Endothelial cell of umbilical vein (primary cell): ENCODE measurements around the gene BRI3BP. TPM values are rescaled to one million over a fixed set of nuclear protein-coding genes. Genes with fewer than 3 reads are reported as not detected.

Source experiments
- BruUV-seq: library from RNA; stranded (reverse); fragments of 400-500 nt; replicated peaks from 2 replicates; lab custom pipeline; 2021; lab: Mats Ljungman, UMichigan
- CTCF ChIA-PET: fragments of 300-600, 350-600 bp; sonication (Branson Sonifier 250); formaldehyde crosslinking; loops from one replicate; lab custom pipeline; 2021; ENCODE audit warnings: antibody characterized with exemption, inconsistent platforms; lab: Charles Lee
- POLR2A ChIA-PET: fragments of 300-600, 350-600 bp; sonication (Branson Sonifier 250); formaldehyde crosslinking; loops from one replicate; lab custom pipeline; 2021; ENCODE audit warnings: antibody characterized with exemption, inconsistent platforms; lab: Charles Lee
- DNase-seq: peaks from one replicate; pipeline ENCODE4 v3.0.0-alpha.2; 2011; ENCODE audit warnings: low read depth, low spot score
- FAIRE-seq: peaks from 2 replicates; lab custom pipeline; 2011; peaks lifted over from hg19 to GRCh38; lab: Jason Lieb, UNC
- H2AFZ ChIP-seq: 2 replicates; pipeline ENCODE4 v1.6.0; 2012; ENCODE audit warnings: low read depth, low read length, control low read depth, inconsistent platforms
- H3K27ac ChIP-seq: 2 replicates; pipeline ENCODE4 v1.5.1; 2011; ENCODE audit warnings: low read depth, mild to moderate bottlenecking, control low read depth, low read length, moderate library complexity; ENCODE audit not compliant: insufficient read depth
- H3K27me3 ChIP-seq, 2 experiments: 2 replicates each; pipeline versions ENCODE4 v1.6.0 to v1.6.1; 2011; ENCODE audit warnings: low read length in 2 of 2, mixed read lengths in 1 of 2; ENCODE audit not compliant: control insufficient read depth in 2 of 2, insufficient read depth in 2 of 2
- H3K36me3 ChIP-seq, 2 experiments: 2 replicates in 1 of 2; 3 replicates in 1 of 2; pipeline ENCODE4 v1.5.1; 2011; ENCODE audit warnings: low read length in 2 of 2, mild to moderate bottlenecking in 1 of 2, moderate library complexity in 1 of 2; ENCODE audit not compliant: control insufficient read depth in 2 of 2, insufficient read depth in 2 of 2; ENCODE audit errors: extremely low read depth in 1 of 2
- H3K4me1 ChIP-seq: 3 replicates; pipeline ENCODE4 v1.5.1; 2011; ENCODE audit warnings: mild to moderate bottlenecking, low read length; ENCODE audit not compliant: control insufficient read depth, insufficient read depth; ENCODE audit errors: extremely low read depth
- H3K4me2 ChIP-seq: 2 replicates; pipeline ENCODE4 v1.6.1; 2011; ENCODE audit warnings: low read length, control low read depth, mixed read lengths; ENCODE audit not compliant: insufficient read depth
- H3K4me3 ChIP-seq, 3 experiments: fragments of 200-600 bp in 1 of 3; sonication (generic), shearing (Covaris generic) in 1 of 3; replicated peaks in 1 of 3; 2 replicates each; pipeline ENCODE4 v1.5.1; 2011 to 2016; ENCODE audit warnings: control low read depth in 3 of 3, low read length in 3 of 3, mild to moderate bottlenecking in 2 of 3, inconsistent platforms in 1 of 3, low read depth in 1 of 3, moderate library complexity in 1 of 3; ENCODE audit not compliant: insufficient read depth in 1 of 3
- H3K79me2 ChIP-seq: 2 replicates; pipeline ENCODE4 v1.6.0; 2012; ENCODE audit warnings: low read length, inconsistent platforms; ENCODE audit not compliant: control insufficient read depth, insufficient read depth
- H3K9ac ChIP-seq: replicated peaks from 2 replicates; pipeline ENCODE3; 2011; ENCODE audit warnings: low read length, control low read depth; ENCODE audit not compliant: insufficient read depth; ENCODE audit errors: extremely low read depth
- H3K9me1 ChIP-seq: replicated peaks from 3 replicates; pipeline ENCODE4 v1.6.0; 2011; ENCODE audit warnings: mild to moderate bottlenecking, low read length; ENCODE audit not compliant: control insufficient read depth, insufficient read depth; ENCODE audit errors: extremely low read depth
- H3K9me3 ChIP-seq: replicated peaks from 2 replicates; pipeline ENCODE4 v1.5.1; 2012; ENCODE audit warnings: low read length, inconsistent platforms; ENCODE audit not compliant: control insufficient read depth, insufficient read depth
- H4K20me1 ChIP-seq: replicated peaks from 2 replicates; pipeline ENCODE3; 2011; ENCODE audit warnings: mild to moderate bottlenecking, low read length; ENCODE audit not compliant: control insufficient read depth, insufficient read depth; ENCODE audit errors: extremely low read depth
- CTCF ChIP-seq, 2 donors: IDR thresholded peaks; 1 replicate in 1 of 2; 2 replicates in 1 of 2; pipeline ENCODE4 v1.5.1; 2011; ENCODE audit warnings: low read length in 2 of 2, mild to moderate bottlenecking in 2 of 2, moderate library complexity in 2 of 2, control low read depth in 1 of 2, inconsistent platforms in 1 of 2, low read depth in 1 of 2; ENCODE audit not compliant: insufficient read depth in 1 of 2; ENCODE audit errors: extremely low read depth in 1 of 2
- EZH2 ChIP-seq: IDR thresholded peaks from 2 replicates; pipeline ENCODE4 v1.6.1; 2012; ENCODE audit warnings: borderline replicate concordance, low read depth, mild to moderate bottlenecking, moderate library complexity, low read length, inconsistent platforms; ENCODE audit not compliant: severe bottlenecking
- FOS ChIP-seq: IDR thresholded peaks from 2 replicates; pipeline ENCODE4 v1.6.1; 2011; ENCODE audit warnings: mild to moderate bottlenecking, low read length, moderate library complexity, borderline replicate concordance; ENCODE audit not compliant: insufficient read depth
- GATA2 ChIP-seq: IDR thresholded peaks from 2 replicates; pipeline ENCODE4 v1.7.0; 2011; ENCODE audit warnings: low read depth, mild to moderate bottlenecking, moderate library complexity, mixed read lengths, low read length; ENCODE audit not compliant: insufficient read length, insufficient read depth
- JUN ChIP-seq: IDR thresholded peaks from 2 replicates; pipeline ENCODE4 v1.6.1; 2011; ENCODE audit warnings: borderline replicate concordance, low read depth; ENCODE audit not compliant: insufficient read length, insufficient read depth
- MAX ChIP-seq: IDR thresholded peaks from 2 replicates; pipeline ENCODE4 v1.6.1; 2011; ENCODE audit not compliant: insufficient read depth, insufficient read length
- MYC ChIP-seq: IDR thresholded peaks from one replicate; pipeline ENCODE4 v1.6.1; 2011; ENCODE audit warnings: mild to moderate bottlenecking, low read depth, low read length
- POLR2A ChIP-seq: IDR thresholded peaks from 2 replicates; pipeline ENCODE4 v1.6.1; 2012; ENCODE audit warnings: low read depth, mild to moderate bottlenecking, control low read depth, low read length
- POLR2AphosphoS5 ChIP-seq: IDR thresholded peaks from 2 replicates; pipeline ENCODE4 v1.6.1; 2012; ENCODE audit warnings: low read depth, mild to moderate bottlenecking, control low read depth, low read length, moderate library complexity; ENCODE audit not compliant: insufficient read depth
- dilution Hi-C: fragments of 300-500 bp; cut with MboI; formaldehyde crosslinking; loops from one replicate; pipeline ENCODE4 v1.15.0; 2019; ENCODE audit warnings: low sequenced_read_pairs; ENCODE audit not compliant: extremely low pct_ligation_motif_present
- intact Hi-C: fragments of 100-400 bp; cut with micrococcal nuclease; formaldehyde crosslinking; loops from one replicate; pipeline ENCODE4 v1.10.0; 2022
- polyA plus RNA-seq, 4 experiments: library from polyadenylated mRNA; depleted of rRNA in 3 of 4; stranded (reverse) in 3 of 4; unstranded in 1 of 4; fragments of >200 nt; gene quantifications; 2 replicates each; pipeline versions ENCODE4 v1.2.1 to v1.2.3, GENCODE V29; 2011 to 2012; ENCODE audit warnings: missing spikeins in 1 of 4
- total RNA-seq: library from RNA; stranded (reverse); gene quantifications from 2 replicates; pipeline ENCODE4 v1.2.3, GENCODE V29; 2021

Gene BRI3BP
- total and polyA plus RNA-seq, 2 donors (not counting 3 experiments of a cell fraction or from before 2014, with no cell fraction given): 3.4 to 8.2 TPM

GRCh38 chr12:125053821-125054220 is 60.4 kb downstream of the BRI3BP start:
- peaks cover 4% of the 10 kb centered on the region for H3K4me1 ChIP-seq
- dilution Hi-C loops (no loop called here), intact Hi-C loops (no loop called here)
- CTCF ChIA-PET: no interaction called here
- H3K27ac ChIP-seq: no peak overlapping the region
- H3K36me3 ChIP-seq: no peaks in the 10 kb centered on the region
- no peak for TF ChIP-seq POLR2A
- TF ChIP-seq MAX: no peak
- no peak for TF ChIP-seq GATA2
- no peak for TF ChIP-seq MYC
- TF ChIP-seq FOS: no peak
- no peak for TF ChIP-seq EZH2
- TF ChIP-seq JUN: no peak
- no peak for TF ChIP-seq POLR2AphosphoS5
- no peak for TF ChIP-seq CTCF (IDR thresholded peaks at IDR 0.05; ENCODE audit: extremely low read depth in 1 of 2, insufficient read depth in 1 of 2, low read depth in 1 of 2, low read length in 2 of 2)
- POLR2A ChIA-PET: no interaction called here
- H3K4me2 ChIP-seq: no peak overlapping the region
- H3K79me2 ChIP-seq: no peaks in the 10 kb centered on the region
- no peak overlapping the region for H2AFZ ChIP-seq
- DNase-seq (no peak), FAIRE-seq (no peak)
- no peak overlapping the region for H3K9ac ChIP-seq
- BruUV-seq: no TSS peak
- no peaks in the 10 kb centered on the region for H4K20me1 ChIP-seq
- H3K9me3 ChIP-seq: no peaks in the 10 kb centered on the region
- no peaks in the 10 kb centered on the region for H3K9me1 ChIP-seq
- H3K27me3 ChIP-seq: peaks cover 0 to 4% of the 10 kb centered on the region in 2 experiments
- H3K4me3 ChIP-seq: no peak overlapping the region
